ENCODE results near the gene RANBP17. TPM values are rescaled to one million over a fixed set of nuclear protein-coding genes. Genes with fewer than 3 reads are reported as not detected.

Gene RANBP17
- total and polyA plus RNA-seq, 4 donors = 18.3 to 95.4 (median 31.6) TPM

- H3K9me3 ChIP-seq (ENCODE audit: control insufficient read depth, insufficient read depth, low read length) = no peaks in the 10 kb centered on the region
- no peaks in the 10 kb centered on the region for H3K36me3 ChIP-seq (ENCODE audit: control insufficient read depth, insufficient read depth, low read length)
- no peaks in the 10 kb centered on the region for H3K4me1 ChIP-seq (ENCODE audit: control insufficient read depth, insufficient read depth, low read length)
- H3K4me3 ChIP-seq (ENCODE audit: low read depth, low read length) = no peak overlapping the region
- no peak for DNase-seq (ENCODE audit: low read depth in 4 of 6, low spot score in 6 of 6)
- H3K27ac ChIP-seq (ENCODE audit: low read depth, low read length) = no peak overlapping the region
- 67% methylated on average over 1 of the region's 1 CpG for WGBS (ENCODE audit: insufficient coverage)
- H3K27me3 ChIP-seq (ENCODE audit: control insufficient read depth, insufficient read depth, low read length) = no peaks in the 10 kb centered on the region
These were observed 362.1 kb downstream of the RANBP17 start for GRCh38 chr5:171223927-171224326.

GRCh38 chr5:171226096-171226754, 364.4 kb downstream of the RANBP17 start:
- Histone ChIP-seq H3K27ac (ENCODE audit: low read depth, low read length) (no peak overlapping the region), H3K9me3 (ENCODE audit: control insufficient read depth, insufficient read depth, low read length) (no peaks in the 10 kb centered on the region), H3K4me1 (ENCODE audit: control insufficient read depth, insufficient read depth, low read length) (no peaks in the 10 kb centered on the region), H3K27me3 (ENCODE audit: control insufficient read depth, insufficient read depth, low read length) (no peaks in the 10 kb centered on the region), H3K36me3 (ENCODE audit: control insufficient read depth, insufficient read depth, low read length) (no peaks in the 10 kb centered on the region), H3K4me3 (ENCODE audit: low read depth, low read length) (no peak overlapping the region)
- WGBS (ENCODE audit: insufficient coverage) = no CpG with 5 or more reads among the region's 5 CpGs
- DNase-seq (ENCODE audit: low read depth in 4 of 6, low spot score in 6 of 6) = peak in 2 of 6 donors; percentile 5 to 65

GRCh38 chr5:171226864-171227263, 365.0 kb downstream of the RANBP17 start:
- Histone ChIP-seq H3K27ac (ENCODE audit: low read depth, low read length) (no peak overlapping the region), H3K4me1 (ENCODE audit: control insufficient read depth, insufficient read depth, low read length) (no peaks in the 10 kb centered on the region), H3K4me3 (ENCODE audit: low read depth, low read length) (no peak overlapping the region), H3K36me3 (ENCODE audit: control insufficient read depth, insufficient read depth, low read length) (no peaks in the 10 kb centered on the region), H3K27me3 (ENCODE audit: control insufficient read depth, insufficient read depth, low read length) (no peaks in the 10 kb centered on the region), H3K9me3 (ENCODE audit: control insufficient read depth, insufficient read depth, low read length) (no peaks in the 10 kb centered on the region)
- no peak for DNase-seq (ENCODE audit: low read depth in 4 of 6, low spot score in 6 of 6)
- WGBS (ENCODE audit: insufficient coverage) = no CpG with 5 or more reads among the region's 1 CpG

GRCh38 chr5:171236651-171237050, 374.8 kb downstream of the RANBP17 start:
- no peaks in the 10 kb centered on the region for H3K36me3 ChIP-seq (ENCODE audit: control insufficient read depth, insufficient read depth, low read length)
- no peaks in the 10 kb centered on the region for H3K4me1 ChIP-seq (ENCODE audit: control insufficient read depth, insufficient read depth, low read length)
- WGBS (ENCODE audit: insufficient coverage) = no CpG with 5 or more reads among the region's 1 CpG
- no peaks in the 10 kb centered on the region for H3K27me3 ChIP-seq (ENCODE audit: control insufficient read depth, insufficient read depth, low read length)
- no peak for DNase-seq (ENCODE audit: low read depth in 4 of 6, low spot score in 6 of 6)
- no peak overlapping the region for H3K4me3 ChIP-seq (ENCODE audit: low read depth, low read length)
- no peak overlapping the region for H3K27ac ChIP-seq (ENCODE audit: low read depth, low read length)
- H3K9me3 ChIP-seq (ENCODE audit: control insufficient read depth, insufficient read depth, low read length) = no peaks in the 10 kb centered on the region

GRCh38 chr5:171242521-171242920, 380.7 kb downstream of the RANBP17 start:
- no peak for DNase-seq (ENCODE audit: low read depth in 4 of 6, low spot score in 6 of 6)
- H3K36me3 ChIP-seq (ENCODE audit: control insufficient read depth, insufficient read depth, low read length) = no peaks in the 10 kb centered on the region
- H3K27me3 ChIP-seq (ENCODE audit: control insufficient read depth, insufficient read depth, low read length) = no peaks in the 10 kb centered on the region
- H3K27ac ChIP-seq (ENCODE audit: low read depth, low read length) = no peak overlapping the region
- H3K4me1 ChIP-seq (ENCODE audit: control insufficient read depth, insufficient read depth, low read length) = no peaks in the 10 kb centered on the region
- no peaks in the 10 kb centered on the region for H3K9me3 ChIP-seq (ENCODE audit: control insufficient read depth, insufficient read depth, low read length)
- no CpG with 5 or more reads among the region's 1 CpG for WGBS (ENCODE audit: insufficient coverage)
- H3K4me3 ChIP-seq (ENCODE audit: low read depth, low read length) = no peak overlapping the region

GRCh38 chr5:171246231-171246630, 384.4 kb downstream of the RANBP17 start:
- no peak overlapping the region for H3K27ac ChIP-seq (ENCODE audit: low read depth, low read length)
- 100% methylated on average over 1 of the region's 2 CpGs for WGBS (ENCODE audit: insufficient coverage)
- no peak for DNase-seq (ENCODE audit: low read depth in 4 of 6, low spot score in 6 of 6)
- no peak overlapping the region for H3K4me3 ChIP-seq (ENCODE audit: low read depth, low read length)
- peaks cover 5% of the 10 kb centered on the region for H3K36me3 ChIP-seq (ENCODE audit: control insufficient read depth, insufficient read depth, low read length)
- no peaks in the 10 kb centered on the region for H3K27me3 ChIP-seq (ENCODE audit: control insufficient read depth, insufficient read depth, low read length)
- peaks cover 2% of the 10 kb centered on the region for H3K9me3 ChIP-seq (ENCODE audit: control insufficient read depth, insufficient read depth, low read length)
- no peaks in the 10 kb centered on the region for H3K4me1 ChIP-seq (ENCODE audit: control insufficient read depth, insufficient read depth, low read length)

- DNase-seq (ENCODE audit: low read depth in 4 of 6, low spot score in 6 of 6) = no peak
- Histone ChIP-seq H3K4me3 (ENCODE audit: low read depth, low read length) (no peak overlapping the region), H3K36me3 (ENCODE audit: control insufficient read depth, insufficient read depth, low read length) (peaks cover 5% of the 10 kb centered on the region)
These were observed 387.6 kb downstream of the RANBP17 start for GRCh38 chr5:171249460-171249859.

GRCh38 chr5:171250738-171251137, 388.9 kb downstream of the RANBP17 start:
- Histone ChIP-seq H3K9me3 (ENCODE audit: control insufficient read depth, insufficient read depth, low read length) (peaks cover 2% of the 10 kb centered on the region), H3K4me1 (ENCODE audit: control insufficient read depth, insufficient read depth, low read length) (no peaks in the 10 kb centered on the region), H3K36me3 (ENCODE audit: control insufficient read depth, insufficient read depth, low read length) (peaks cover 5% of the 10 kb centered on the region), H3K27ac (ENCODE audit: low read depth, low read length) (no peak overlapping the region), H3K27me3 (ENCODE audit: control insufficient read depth, insufficient read depth, low read length) (no peaks in the 10 kb centered on the region), H3K4me3 (ENCODE audit: low read depth, low read length) (no peak overlapping the region)
- no peak for DNase-seq (ENCODE audit: low read depth in 4 of 6, low spot score in 6 of 6)
- 94% methylated on average over 1 of the region's 1 CpG for WGBS (ENCODE audit: insufficient coverage)

More at GRCh38 chr5:171249460-171249859, 387.6 kb downstream of the RANBP17 start:
- Histone ChIP-seq H3K27ac (ENCODE audit: low read depth, low read length) (no peak overlapping the region), H3K27me3 (ENCODE audit: control insufficient read depth, insufficient read depth, low read length) (no peaks in the 10 kb centered on the region), H3K9me3 (ENCODE audit: control insufficient read depth, insufficient read depth, low read length) (peaks cover 2% of the 10 kb centered on the region), H3K4me1 (ENCODE audit: control insufficient read depth, insufficient read depth, low read length) (no peaks in the 10 kb centered on the region)

GRCh38 chr5:171251519-171251918, 389.7 kb downstream of the RANBP17 start:
- H3K27ac ChIP-seq (ENCODE audit: low read depth, low read length) = no peak overlapping the region
- H3K27me3 ChIP-seq (ENCODE audit: control insufficient read depth, insufficient read depth, low read length) = no peaks in the 10 kb centered on the region
- peaks cover 2% of the 10 kb centered on the region for H3K9me3 ChIP-seq (ENCODE audit: control insufficient read depth, insufficient read depth, low read length)
- no peak overlapping the region for H3K4me3 ChIP-seq (ENCODE audit: low read depth, low read length)
- DNase-seq (ENCODE audit: low read depth in 4 of 6, low spot score in 6 of 6) = no peak
- WGBS (ENCODE audit: insufficient coverage) = 100% methylated on average over 12 of the region's 21 CpGs
- H3K4me1 ChIP-seq (ENCODE audit: control insufficient read depth, insufficient read depth, low read length) = no peaks in the 10 kb centered on the region
- H3K36me3 ChIP-seq (ENCODE audit: control insufficient read depth, insufficient read depth, low read length) = peaks cover 5% of the 10 kb centered on the region

- H3K27ac ChIP-seq (ENCODE audit: low read depth, low read length) = no peak overlapping the region
These were observed 390.9 kb downstream of the RANBP17 start for GRCh38 chr5:171252674-171253073.

More at GRCh38 chr5:171252674-171253073, 390.9 kb downstream of the RANBP17 start:
- Histone ChIP-seq H3K27me3 (ENCODE audit: control insufficient read depth, insufficient read depth, low read length) (no peaks in the 10 kb centered on the region), H3K4me1 (ENCODE audit: control insufficient read depth, insufficient read depth, low read length) (no peaks in the 10 kb centered on the region), H3K9me3 (ENCODE audit: control insufficient read depth, insufficient read depth, low read length) (peaks cover 2% of the 10 kb centered on the region), H3K4me3 (ENCODE audit: low read depth, low read length) (no peak overlapping the region), H3K36me3 (ENCODE audit: control insufficient read depth, insufficient read depth, low read length) (peaks cover 5% of the 10 kb centered on the region)
- DNase-seq (ENCODE audit: low read depth in 4 of 6, low spot score in 6 of 6) = no peak
- 89% methylated on average over 6 of the region's 6 CpGs for WGBS (ENCODE audit: insufficient coverage)
